ENCODE results near the gene HNRNPH1.

HNRNPH1 gene

GRCh38 chr5:179605026-179605833 is 18.2 kb downstream of the HNRNPH1 start:
- no peak for DNase-seq

GRCh38 chr5:179603308-179603707 is 20.2 kb downstream of the HNRNPH1 start:
- DNase-seq: no peak

- no peak for DNase-seq
Measured at GRCh38 chr5:179601871-179602625, 21.4 kb downstream of the HNRNPH1 start.

- no peak for DNase-seq
Measured at GRCh38 chr5:179599973-179600372, 23.5 kb downstream of the HNRNPH1 start.

- no peak for DNase-seq
Measured at GRCh38 chr5:179599566-179599965, 23.9 kb downstream of the HNRNPH1 start.

- no peak for DNase-seq
Measured at GRCh38 chr5:179599100-179599499, 24.4 kb downstream of the HNRNPH1 start.

GRCh38 chr5:179596421-179596820 is 27.1 kb downstream of the HNRNPH1 start:
- no peak for DNase-seq

- no peak for DNase-seq
Measured at GRCh38 chr5:179595916-179596315, 27.6 kb downstream of the HNRNPH1 start.

GRCh38 chr5:179588166-179588565 is 35.3 kb downstream of the HNRNPH1 start:
- no peak for DNase-seq

GRCh38 chr5:179585941-179586401 is 37.5 kb downstream of the HNRNPH1 start:
- no peak for DNase-seq

- DNase-seq: no peak
Measured at GRCh38 chr5:179577286-179577960, 46.0 kb downstream of the HNRNPH1 start.

- no peak for DNase-seq
Measured at GRCh38 chr5:179572386-179572785, 51.1 kb downstream of the HNRNPH1 start.

- no peak for DNase-seq
Measured at GRCh38 chr5:179568721-179569120, 54.8 kb downstream of the HNRNPH1 start.

- DNase-seq: no peak
Measured at GRCh38 chr5:179564526-179564925, 58.9 kb downstream of the HNRNPH1 start.
